Esophagus muscularis mucosa (tissue), 4 donors: ENCODE data around the gene LYPLA2. TPM values are rescaled to one million over a fixed set of nuclear protein-coding genes. Genes with fewer than 3 reads are reported as not detected.
"Not testable (repeated sequence)": the region's sequence is repeated elsewhere in the genome, so short reads cannot be mapped to it uniquely, and the experiment has no call there.

Source experiments
- DNase-seq: peaks from one replicate; pipeline ENCODE4 v3.0.0-alpha.2; 2017; ENCODE audit errors: extremely low spot score
- H3K27ac ChIP-seq, 4 donors: fragments of 200-600 bp; sonication (generic); replicated peaks in 1 of 4; 1 replicate in 3 of 4; 2 replicates in 1 of 4; pipeline ENCODE4 v1.5.1; 2016 to 2019; ENCODE audit warnings: mild to moderate bottlenecking in 1 of 4
- H3K27me3 ChIP-seq, 4 donors: fragments of 200-600 bp; sonication (generic); one replicate each; pipeline versions ENCODE4 v1.5.1 to v1.6.0; 2016 to 2019
- H3K36me3 ChIP-seq, 4 donors: fragments of 200-600 bp; sonication (generic); one replicate each; pipeline ENCODE4 v1.5.1; 2016 to 2019
- H3K4me1 ChIP-seq, 4 donors: fragments of 200-600 bp; sonication (generic); one replicate each; pipeline ENCODE4 v1.5.1; 2016 to 2019
- H3K4me3 ChIP-seq, 4 donors: fragments of 200-600 bp; sonication (generic); 1 replicate in 2 of 4; 2 replicates in 2 of 4; pipeline ENCODE4 v1.5.1; 2016 to 2019; ENCODE audit warnings: mild to moderate bottlenecking in 4 of 4, moderate library complexity in 1 of 4
- H3K9me3 ChIP-seq, 4 donors: fragments of 200-600 bp; sonication (generic); 1 replicate in 3 of 4; 2 replicates in 1 of 4; pipeline ENCODE4 v1.5.1; 2016 to 2019
- CTCF ChIP-seq, 3 experiments: fragments of 200-600 bp in 2 of 3; fragments of 450-650 bp in 1 of 3; sonication (generic) in 2 of 3; IDR thresholded peaks; one replicate each; pipeline ENCODE4 v1.5.1; 2017 to 2019; ENCODE audit warnings: antibody characterized with exemption in 3 of 3, mild to moderate bottlenecking in 2 of 3, moderate library complexity in 1 of 3
- EP300 ChIP-seq: sonication (generic); formaldehyde crosslinking; IDR thresholded peaks from one replicate; pipeline ENCODE4 v1.6.1; 2017; ENCODE audit warnings: antibody characterized with exemption
- POLR2A ChIP-seq: fragments of 450-650 bp; IDR thresholded peaks from one replicate; pipeline ENCODE4 v1.6.1; 2017; ENCODE audit warnings: antibody characterized with exemption, moderate library complexity, mild to moderate bottlenecking, low read depth
- POLR2AphosphoS5 ChIP-seq, 2 donors: sonication (generic); formaldehyde crosslinking; IDR thresholded peaks; one replicate each; pipeline ENCODE4 v1.6.1; 2017; ENCODE audit warnings: antibody characterized with exemption in 2 of 2
- WGBS: methylation state at CpG from one replicate; pipeline ENCODE4 v1.1.5; 2018; 5-methylcytosine and 5-hydroxymethylcytosine counted together
- intact Hi-C: fragments of 100-400 bp; cut with DNase I; formaldehyde crosslinking; loops from one replicate; pipeline ENCODE4 v1.15.1; 2023
- total RNA-seq, 4 donors: library from RNA; depleted of rRNA; stranded (reverse); fragments of >200 nt; gene quantifications; one replicate each; pipeline versions ENCODE4 v1.1.0 to v1.2.1, GENCODE V29; 2016

LYPLA2 gene
- total RNA-seq, 4 donors from 2014 or later = 32.8 to 51.4 (median 40.8) TPM

DNA sequence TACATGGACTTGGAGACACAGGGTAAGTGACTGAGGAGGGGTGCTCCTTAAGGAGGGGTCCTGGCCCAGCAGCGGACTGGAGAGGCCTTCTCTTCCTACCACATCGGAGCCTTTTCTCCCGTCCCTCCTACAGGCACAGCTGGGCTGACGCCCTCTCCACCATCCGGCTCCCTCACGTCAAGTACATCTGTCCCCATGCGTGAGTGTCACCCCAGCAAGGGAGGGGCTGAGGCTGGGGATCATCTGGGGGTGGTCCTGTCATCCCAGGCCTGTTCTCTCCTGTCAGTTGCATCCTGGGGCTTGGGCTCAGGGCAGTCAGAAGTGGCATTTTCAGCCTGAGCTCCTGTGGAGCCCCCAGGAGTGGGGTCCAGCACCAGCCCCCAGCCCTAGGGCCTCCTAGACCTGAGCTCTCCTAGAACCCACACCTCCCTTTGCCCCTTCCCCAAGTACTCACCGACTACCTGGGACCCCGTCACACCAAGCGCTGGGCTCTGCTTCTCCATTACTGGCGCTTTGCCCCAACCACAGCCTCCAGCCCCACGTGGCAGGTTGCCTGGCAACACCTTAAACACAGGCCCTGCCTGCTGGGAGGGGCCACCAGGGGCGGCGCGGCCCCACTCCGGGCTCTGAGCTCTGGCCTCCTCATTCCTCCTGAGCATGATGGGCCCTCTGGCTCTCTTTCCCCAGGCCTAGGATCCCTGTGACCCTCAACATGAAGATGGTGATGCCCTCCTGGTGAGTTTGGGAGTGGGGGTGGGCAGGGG is 2.3 kb downstream of the LYPLA2 start:
- no peak overlapping the region for H3K4me3 ChIP-seq
- intact Hi-C loops = no loop called here
- WGBS = 81% methylated on average over 7 of the region's 16 CpGs
- no peak for DNase-seq
- H3K4me1 ChIP-seq = peaks cover 30 to 48% (median 36%) of the 10 kb centered on the region in 4 donors
- peaks cover 5 to 61% (median 56%) of the 10 kb centered on the region in 4 donors for H3K36me3 ChIP-seq
- H3K9me3 ChIP-seq = no peaks in the 10 kb centered on the region
- no peaks in the 10 kb centered on the region for H3K27me3 ChIP-seq
- TF ChIP-seq POLR2A = no peak
- H3K27ac ChIP-seq = peak overlapping the region; percentile 33 to 83 (median 68)

DNA sequence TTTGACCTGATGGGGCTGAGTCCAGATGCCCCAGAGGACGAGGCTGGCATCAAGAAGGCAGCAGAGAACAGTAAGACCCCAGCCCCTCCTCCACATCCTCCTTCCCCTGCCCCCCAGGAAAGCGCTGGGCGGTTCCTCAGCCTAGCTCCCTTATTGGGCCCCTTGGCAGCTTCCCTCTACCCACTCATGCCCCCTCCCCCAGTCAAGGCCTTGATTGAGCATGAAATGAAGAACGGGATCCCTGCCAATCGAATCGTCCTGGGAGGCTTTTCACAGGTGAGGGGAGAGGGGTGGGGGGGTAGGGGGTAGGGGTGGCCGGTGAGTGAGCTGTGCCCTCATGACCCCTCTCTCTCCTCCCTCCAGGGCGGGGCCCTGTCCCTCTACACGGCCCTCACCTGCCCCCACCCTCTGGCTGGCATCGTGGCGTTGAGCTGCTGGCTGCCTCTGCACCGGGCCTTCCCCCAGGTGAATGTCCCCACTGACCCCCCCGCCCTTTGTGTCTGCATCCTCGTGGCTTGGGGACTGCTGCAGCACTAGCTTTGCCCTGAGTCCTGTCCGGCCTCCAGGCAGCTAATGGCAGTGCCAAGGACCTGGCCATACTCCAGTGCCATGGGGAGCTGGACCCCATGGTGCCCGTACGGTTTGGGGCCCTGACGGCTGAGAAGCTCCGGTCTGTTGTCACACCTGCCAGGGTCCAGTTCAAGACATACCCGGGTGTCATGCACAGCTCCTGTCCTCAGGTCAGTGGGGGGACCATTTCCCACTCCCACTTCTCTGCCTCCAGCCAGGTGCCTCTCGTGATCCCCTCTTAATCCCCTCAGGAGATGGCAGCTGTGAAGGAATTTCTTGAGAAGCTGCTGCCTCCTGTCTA is 3.2 kb downstream of the LYPLA2 start:
- Histone ChIP-seq H3K36me3 (peaks cover 5 to 58% (median 53%) of the 10 kb centered on the region in 4 donors), H3K4me3 (no peak overlapping the region), H3K27ac (peak overlapping the region in 3 of 4 donors; percentile 33 to 82 (median 35)), H3K4me1 (peaks cover 35 to 55% (median 41%) of the 10 kb centered on the region in 4 donors), H3K9me3 (no peaks in the 10 kb centered on the region), H3K27me3 (no peaks in the 10 kb centered on the region)
- DNase-seq = no peak
- WGBS = 64% methylated on average over 13 of the region's 21 CpGs
- intact Hi-C loops = no loop called here
- no peak for TF ChIP-seq POLR2A
- no peak for TF ChIP-seq POLR2AphosphoS5 (IDR thresholded peaks at IDR 0.05)
- TF ChIP-seq CTCF (IDR thresholded peaks at IDR 0.05) = no peak
- no peak for TF ChIP-seq EP300

DNA sequence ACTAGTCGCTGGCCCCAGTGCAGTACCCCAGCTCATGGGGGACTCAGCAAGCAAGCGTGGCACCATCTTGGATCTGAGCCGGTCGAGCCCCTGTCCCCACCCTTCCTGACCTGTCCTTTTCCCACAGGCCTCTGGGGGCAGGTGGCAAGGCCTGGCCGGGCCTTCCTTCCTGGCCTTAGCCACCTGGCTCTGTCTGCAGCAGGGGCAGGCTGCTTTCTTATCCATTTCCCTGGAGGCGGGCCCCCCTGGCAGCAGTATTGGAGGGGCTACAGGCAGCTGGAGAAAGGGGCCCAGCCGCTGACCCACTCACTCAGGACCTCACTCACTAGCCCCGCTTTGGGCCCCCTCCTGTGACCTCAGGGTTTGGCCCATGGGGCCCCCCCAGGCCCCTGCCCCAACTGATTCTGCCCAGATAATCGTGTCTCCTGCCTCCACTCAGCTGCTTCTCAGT is 3.8 kb downstream of the LYPLA2 start:
- Histone ChIP-seq H3K36me3 (peaks cover 5 to 58% (median 53%) of the 10 kb centered on the region in 4 donors), H3K4me1 (peaks cover 41 to 61% (median 48%) of the 10 kb centered on the region in 4 donors)
- H3K4me3 ChIP-seq, H3K9me3 ChIP-seq, H3K27me3 ChIP-seq, DNase-seq, intact Hi-C loops, H3K27ac ChIP-seq: not testable (repeated sequence)
- 80% methylated on average over 4 of the region's 9 CpGs for WGBS

DNA sequence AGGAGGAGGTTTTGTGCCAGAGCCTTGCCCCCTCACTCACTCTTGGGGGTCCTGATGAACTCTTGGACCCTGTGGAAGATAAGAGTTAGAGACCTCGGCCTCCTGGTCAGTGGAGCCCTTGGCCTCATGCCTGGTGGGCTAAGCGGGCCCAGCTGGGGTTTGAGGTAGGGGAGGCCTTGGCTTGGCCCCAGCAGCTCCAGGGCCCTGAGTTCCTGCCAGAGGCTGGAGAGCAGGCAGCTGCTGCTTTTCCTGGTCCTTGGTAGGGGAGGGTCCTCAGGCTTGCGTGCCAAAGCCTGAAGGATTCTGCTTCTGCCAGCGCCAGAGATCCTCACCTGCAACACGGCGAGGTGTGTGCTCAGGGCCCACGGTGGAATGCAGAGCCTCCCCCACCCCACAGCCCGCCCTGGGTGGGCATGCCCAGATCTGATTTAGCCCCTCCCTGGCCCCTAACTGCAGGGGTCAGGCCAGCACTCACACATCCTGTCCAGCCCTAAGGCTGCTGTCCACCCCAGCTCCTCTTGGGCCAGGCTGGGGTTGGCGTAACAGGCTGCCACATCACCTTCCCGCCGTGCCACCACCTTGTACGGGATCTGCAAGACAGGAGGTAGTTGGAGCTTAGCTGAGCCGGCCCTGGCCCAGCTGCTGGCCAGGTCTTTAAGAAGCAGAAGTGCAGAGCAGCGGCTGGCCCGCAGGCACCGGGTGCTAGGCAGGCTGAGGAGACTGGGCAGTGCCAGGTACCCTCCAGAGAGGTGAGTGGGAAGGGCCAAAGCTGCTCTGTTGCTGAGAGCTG is 4.9 kb downstream of the LYPLA2 start:
- no peak for DNase-seq

More for the DNA sequence above, 4.9 kb downstream of the LYPLA2 start:
- WGBS = 62% methylated on average over 12 of the region's 16 CpGs
- TF ChIP-seq CTCF (IDR thresholded peaks at IDR 0.05) = no peak
- TF ChIP-seq POLR2A = no peak
- no peak for TF ChIP-seq POLR2AphosphoS5 (IDR thresholded peaks at IDR 0.05)
- TF ChIP-seq EP300 = no peak
- Histone ChIP-seq H3K27ac (no peak overlapping the region), H3K9me3 (no peaks in the 10 kb centered on the region), H3K4me1 (peaks cover 38 to 57% (median 46%) of the 10 kb centered on the region in 4 donors), H3K4me3 (no peak overlapping the region), H3K36me3 (peaks cover 5 to 58% (median 53%) of the 10 kb centered on the region in 4 donors), H3K27me3 (no peaks in the 10 kb centered on the region)
- intact Hi-C loops = no loop called here
